Measurements from ENCODE around the gene CLN6. TPM values are rescaled to one million over a fixed set of nuclear protein-coding genes. Genes with fewer than 3 reads are reported as not detected.

CLN6 gene
- total and polyA plus RNA-seq, 2 of the 4 experiments (the other 2 are of a cell fraction) = 6.5 to 31.9 TPM

- Histone ChIP-seq H2AK5ac (ENCODE audit: low read depth, low read length) (no peak overlapping the region), H4K91ac (ENCODE audit: insufficient read depth, low read depth, low read length) (no peak overlapping the region), H4K20me1 (ENCODE audit: insufficient read depth, low read length) (no peaks in the 10 kb centered on the region), H3K9ac (ENCODE audit: low read depth, low read length) (no peak overlapping the region), H3K18ac (ENCODE audit: low read depth, low read length) (no peak overlapping the region), H3K36me3 (ENCODE audit: control insufficient read depth, insufficient read depth, low read length) (no peaks in the 10 kb centered on the region), H2AFZ (replicated peaks; ENCODE audit: low read length, poor library complexity) (no peak overlapping the region), H3K27ac (ENCODE audit: insufficient read depth, low read length) (no peak overlapping the region), H4K5ac (ENCODE audit: low read depth, low read length) (no peak overlapping the region), H2BK20ac (ENCODE audit: low read depth, low read length) (no peak overlapping the region), H3K27me3 (ENCODE audit: control insufficient read depth, insufficient read depth, low read length) (0 out of 2 replicates have a peak, but pooled peaks cover 1% of the 10 kb centered on the region), H3K4me1 (ENCODE audit: control insufficient read depth, insufficient read depth, low read length) (no peaks in the 10 kb centered on the region; the same call in 1 of the 2 replicates), H3K4ac (ENCODE audit: low read depth, low read length) (no peak overlapping the region), H2BK5ac (ENCODE audit: low read depth, low read length, poor library complexity, severe bottlenecking) (no peak overlapping the region), H3K79me1 (ENCODE audit: low read depth in 1 of 2, low read length in 2 of 2) (no peaks in the 10 kb centered on the region), H3K23ac (ENCODE audit: low read depth, low read length) (no peak overlapping the region), H4K8ac (ENCODE audit: low read depth in 2 of 2, low read length in 2 of 2) (no peak overlapping the region), H2AK9ac (replicated peaks; ENCODE audit: low read depth, low read length, poor library complexity) (no peak overlapping the region), H3K56ac (ENCODE audit: extremely low read depth, insufficient read depth, low read length) (no peak overlapping the region), H3K4me3 (ENCODE audit: insufficient read depth, low read depth, low read length) (no peak overlapping the region), H2BK15ac (ENCODE audit: low read depth, low read length) (no peak overlapping the region), H3K14ac (replicated peaks; ENCODE audit: low read depth, low read length) (no peak overlapping the region), H2BK120ac (ENCODE audit: low read depth, low read length) (no peak overlapping the region), H3K9me3 (ENCODE audit: control insufficient read depth, insufficient read depth, low read length) (no peaks in the 10 kb centered on the region), H3K4me2 (ENCODE audit: low read depth, low read length) (no peak overlapping the region), H3K9me1 (ENCODE audit: insufficient read depth, low read length) (no peaks in the 10 kb centered on the region)
- CTCF ChIA-PET = no interaction called here
- TF ChIP-seq RFX5 (IDR thresholded peaks at IDR 0.05; ENCODE audit: low read depth, low read length) (no peak), BHLHE40 (IDR thresholded peaks at IDR 0.05; ENCODE audit: low read depth, low read length) (no peak)
- POLR2A ChIA-PET (ENCODE audit: unreplicated experiment) = no interaction called here
- dilution Hi-C loops (cut with HindIII; ENCODE audit: low sequenced_read_pairs, unreplicated experiment) = no loop called here
- BruUV-seq (replicated peaks) = no TSS peak
- no CpG with 5 or more reads among the region's 3 CpGs for WGBS, 2 experiments (ENCODE audit: extremely low coverage in 2 of 2, insufficient read length in 1 of 2)
- intact Hi-C loops (cut with micrococcal nuclease) = no loop called here
- no peak for DNase-seq
- ATAC-seq (ENCODE audit: low read depth) = no peak
- in situ Hi-C loops (cut with MboI; ENCODE audit: low sequenced_read_pairs) = no loop called here
Measured at GRCh38 chr15:68261241-68261640, 31.7 kb upstream of the CLN6 start.
